C1 segment of cervical spinal cord (tissue), 14 donors: Measurements from ENCODE around the gene ARHGEF1.

Experiments
- DNase-seq, 14 donors: peaks; one replicate each; lab custom pipeline; 2025; lab: John Stamatoyannopoulos, UW

The ARHGEF1 gene

GRCh38 chr19:41882568-41883462, at the start of gene ARHGEF1:
Gene ARHGEF1 (plus strand): TSS chr19:41883184. CDS start chr19:41888083, 4,899 bp downstream.
- DNase-seq = peak in 5 of 14 donors; percentile 5 to 43 (median 29)

GRCh38 chr19:41837981-41838708, 44.8 kb upstream of the ARHGEF1 start:
- no peak for DNase-seq

GRCh38 chr19:41839211-41839610, 43.8 kb upstream of the ARHGEF1 start:
- no peak for DNase-seq

- no peak for DNase-seq
These were observed 39.6 kb upstream of the ARHGEF1 start for GRCh38 chr19:41843371-41843770.

- no peak for DNase-seq
These were observed 38.4 kb upstream of the ARHGEF1 start, which contains the start of gene LYPD4 for GRCh38 chr19:41844601-41845000. Gene LYPD4 (minus strand): TSS chr19:41844683. CDS start chr19:41839285, 5,398 bp downstream.

GRCh38 chr19:41845001-41845050, 38.2 kb upstream of the ARHGEF1 start, which contains the start of gene DMRTC2:
Gene DMRTC2 (plus strand): TSS chr19:41845042. CDS start chr19:41847429, 2,387 bp downstream.
- no peak for DNase-seq

GRCh38 chr19:41845051-41845590, 37.9 kb upstream of the ARHGEF1 start:
- no peak for DNase-seq

- DNase-seq = no peak
These were observed 35.5 kb upstream of the ARHGEF1 start for GRCh38 chr19:41847351-41848105.

- DNase-seq = no peak
These were observed 34.3 kb upstream of the ARHGEF1 start for GRCh38 chr19:41848666-41849065.

- DNase-seq = no peak
These were observed 33.9 kb upstream of the ARHGEF1 start for GRCh38 chr19:41849067-41849466.

- DNase-seq = no peak
These were observed 32.6 kb upstream of the ARHGEF1 start for GRCh38 chr19:41850381-41850780.

- no peak for DNase-seq
These were observed 31.5 kb upstream of the ARHGEF1 start for GRCh38 chr19:41851456-41851855.

GRCh38 chr19:41853344-41853743, 29.6 kb upstream of the ARHGEF1 start:
- no peak for DNase-seq

- DNase-seq = no peak
These were observed 29.2 kb upstream of the ARHGEF1 start for GRCh38 chr19:41853768-41854167.

GRCh38 chr19:41859213-41859617, 23.8 kb upstream of the ARHGEF1 start:
- DNase-seq = no peak

- DNase-seq = peak; percentile 88 to 100 (median 98)
These were observed 23.2 kb upstream of the ARHGEF1 start, which contains the start of gene RPS19 for GRCh38 chr19:41859618-41860418. Gene RPS19 (plus strand): TSS chr19:41860255. CDS start chr19:41860775, 520 bp downstream.

- DNase-seq = no peak
These were observed 22.4 kb upstream of the ARHGEF1 start for GRCh38 chr19:41860419-41861115.

GRCh38 chr19:41861116-41861768, 21.7 kb upstream of the ARHGEF1 start:
- DNase-seq = no peak

GRCh38 chr19:41861846-41862245, 21.1 kb upstream of the ARHGEF1 start:
- DNase-seq = no peak

- DNase-seq = no peak
These were observed 20.5 kb upstream of the ARHGEF1 start for GRCh38 chr19:41862445-41862986.
